Measurements from ENCODE around the gene FOXE1. TPM values are rescaled to one million over a fixed set of nuclear protein-coding genes. Genes with fewer than 3 reads are reported as not detected.

FOXE1 gene
- total RNA-seq, 1 donor from 2014 or later: not detected

DNA sequence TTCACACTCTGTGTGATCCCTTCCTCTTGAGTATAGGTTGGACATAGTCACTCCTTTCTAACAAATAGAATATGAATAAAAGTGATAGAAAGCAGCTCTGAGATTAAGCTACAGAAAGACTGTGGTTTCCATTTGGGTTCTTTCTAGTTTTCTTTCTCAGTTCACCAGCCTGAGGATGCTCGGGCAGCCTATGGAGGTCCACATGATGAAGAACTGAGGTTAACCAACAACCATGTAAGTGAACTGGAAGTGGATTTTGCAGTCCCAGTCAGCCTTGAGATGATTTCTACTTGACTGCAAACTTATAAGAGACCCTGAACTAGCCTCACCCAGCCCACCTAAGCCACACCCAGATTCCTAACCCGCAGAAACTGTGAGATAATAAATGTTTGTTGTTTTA lies 10.1 kb upstream of the FOXE1 start:
- H3K27me3 Mint-ChIP-seq (ENCODE audit: unreplicated experiment): peaks cover 56% of the 10 kb centered on the region

DNA sequence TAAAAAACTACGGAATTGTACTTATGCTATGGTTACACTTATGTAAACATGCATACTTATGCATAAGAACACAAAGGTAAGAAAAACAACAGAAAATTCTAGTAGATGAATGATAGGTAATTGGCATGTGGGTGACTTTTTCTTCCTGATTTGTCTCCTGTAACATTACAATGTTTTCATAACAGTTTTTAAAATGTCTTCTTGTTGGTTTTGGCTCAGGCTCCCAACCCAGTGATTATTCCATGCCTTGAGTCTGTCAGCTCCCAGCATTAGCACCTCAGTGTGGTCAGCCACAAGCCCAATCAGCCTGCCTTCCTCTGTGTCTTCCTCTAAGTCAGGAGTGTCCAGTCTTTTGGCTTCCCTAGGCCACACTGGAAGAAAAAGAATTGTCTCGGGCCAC lies 7.9 kb upstream of the FOXE1 start:
- Mint-ChIP-seq H3K27me3 (ENCODE audit: unreplicated experiment) (peaks cover 74% of the 10 kb centered on the region), H3K9me3 (ENCODE audit: unreplicated experiment) (no peaks in the 10 kb centered on the region), H3K4me1 (ENCODE audit: unreplicated experiment) (peaks cover 6% of the 10 kb centered on the region), H3K4me3 (ENCODE audit: unreplicated experiment) (no peak overlapping the region), H3K36me3 (ENCODE audit: unreplicated experiment) (no peaks in the 10 kb centered on the region), H3K27ac (ENCODE audit: unreplicated experiment) (no peak overlapping the region)
- no peak for DNase-seq (ENCODE audit: extremely low spot score, unreplicated experiment)
- TF ChIP-seq, protein P1, sequence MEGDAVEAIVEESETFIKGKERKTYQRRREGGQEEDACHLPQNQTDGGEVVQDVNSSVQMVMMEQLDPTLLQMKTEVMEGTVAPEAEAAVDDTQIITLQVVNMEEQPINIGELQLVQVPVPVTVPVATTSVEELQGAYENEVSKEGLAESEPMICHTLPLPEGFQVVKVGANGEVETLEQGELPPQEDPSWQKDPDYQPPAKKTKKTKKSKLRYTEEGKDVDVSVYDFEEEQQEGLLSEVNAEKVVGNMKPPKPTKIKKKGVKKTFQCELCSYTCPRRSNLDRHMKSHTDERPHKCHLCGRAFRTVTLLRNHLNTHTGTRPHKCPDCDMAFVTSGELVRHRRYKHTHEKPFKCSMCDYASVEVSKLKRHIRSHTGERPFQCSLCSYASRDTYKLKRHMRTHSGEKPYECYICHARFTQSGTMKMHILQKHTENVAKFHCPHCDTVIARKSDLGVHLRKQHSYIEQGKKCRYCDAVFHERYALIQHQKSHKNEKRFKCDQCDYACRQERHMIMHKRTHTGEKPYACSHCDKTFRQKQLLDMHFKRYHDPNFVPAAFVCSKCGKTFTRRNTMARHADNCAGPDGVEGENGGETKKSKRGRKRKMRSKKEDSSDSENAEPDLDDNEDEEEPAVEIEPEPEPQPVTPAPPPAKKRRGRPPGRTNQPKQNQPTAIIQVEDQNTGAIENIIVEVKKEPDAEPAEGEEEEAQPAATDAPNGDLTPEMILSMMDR (IDR thresholded peaks at IDR 0.05): no peak

More for the DNA sequence above, 10.1 kb upstream of the FOXE1 start:
- Mint-ChIP-seq H3K4me3 (ENCODE audit: unreplicated experiment) (no peak overlapping the region), H3K27ac (ENCODE audit: unreplicated experiment) (no peak overlapping the region), H3K9me3 (ENCODE audit: unreplicated experiment) (no peaks in the 10 kb centered on the region), H3K4me1 (ENCODE audit: unreplicated experiment) (peaks cover 2% of the 10 kb centered on the region), H3K36me3 (ENCODE audit: unreplicated experiment) (no peaks in the 10 kb centered on the region)
- TF ChIP-seq, protein P1 (IDR thresholded peaks at IDR 0.05): no peak
- DNase-seq (ENCODE audit: extremely low spot score, unreplicated experiment): no peak

DNA sequence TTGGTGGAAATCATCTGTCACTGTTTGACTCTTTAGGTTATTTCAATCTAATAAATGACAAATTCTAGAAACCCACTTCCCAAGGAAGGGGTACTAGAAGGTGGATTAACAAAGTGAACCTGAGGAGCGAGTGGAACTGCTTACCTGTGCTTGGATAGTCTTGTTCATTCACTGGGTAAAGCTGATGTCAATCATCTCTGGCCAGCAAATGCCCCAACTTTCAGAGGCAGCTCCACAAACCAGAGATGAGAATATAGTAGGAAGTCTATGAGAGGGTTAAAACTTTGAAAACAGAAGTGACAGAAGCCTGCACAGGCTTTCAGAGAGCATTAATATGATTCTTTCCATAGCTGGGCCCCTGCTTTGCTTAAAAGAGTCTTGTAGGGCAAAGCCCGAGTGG lies 7.3 kb upstream of the FOXE1 start:
- Mint-ChIP-seq H3K4me3 (ENCODE audit: unreplicated experiment) (no peak overlapping the region), H3K9me3 (ENCODE audit: unreplicated experiment) (no peaks in the 10 kb centered on the region), H3K4me1 (ENCODE audit: unreplicated experiment) (peaks cover 6% of the 10 kb centered on the region), H3K36me3 (ENCODE audit: unreplicated experiment) (no peaks in the 10 kb centered on the region), H3K27me3 (ENCODE audit: unreplicated experiment) (peaks cover 74% of the 10 kb centered on the region), H3K27ac (ENCODE audit: unreplicated experiment) (no peak overlapping the region)
- no peak for DNase-seq (ENCODE audit: extremely low spot score, unreplicated experiment)
- TF ChIP-seq, protein P1 (IDR thresholded peaks at IDR 0.05): no peak

DNA sequence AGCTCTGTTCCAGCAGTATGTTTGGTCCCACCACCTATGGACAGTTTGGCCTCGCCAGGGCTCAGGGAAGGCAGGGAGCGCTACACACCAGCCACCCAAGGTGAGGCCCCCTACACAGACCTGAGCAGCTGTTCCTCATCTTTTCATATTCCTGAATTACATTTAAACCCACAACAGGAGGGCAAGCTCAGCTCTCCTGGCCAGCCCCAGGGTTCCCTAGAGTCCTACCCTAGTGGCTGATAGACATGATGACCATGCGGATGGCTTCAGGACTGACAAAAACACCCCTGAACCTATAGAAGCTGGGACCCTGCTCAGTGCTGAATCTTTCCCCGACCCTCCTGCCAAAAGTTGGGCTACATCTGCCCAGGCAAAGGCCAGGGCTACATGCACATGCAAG lies 6.7 kb upstream of the FOXE1 start:
- TF ChIP-seq, protein P1 (IDR thresholded peaks at IDR 0.05): no peak
- no peak overlapping the region for H3K4me3 Mint-ChIP-seq (ENCODE audit: unreplicated experiment)
- H3K9me3 Mint-ChIP-seq (ENCODE audit: unreplicated experiment): no peaks in the 10 kb centered on the region
- H3K4me1 Mint-ChIP-seq (ENCODE audit: unreplicated experiment): peaks cover 6% of the 10 kb centered on the region
- peak; percentile 67 for DNase-seq (ENCODE audit: extremely low spot score, unreplicated experiment)
- no peak overlapping the region for H3K27ac Mint-ChIP-seq (ENCODE audit: unreplicated experiment)
- no peaks in the 10 kb centered on the region for H3K36me3 Mint-ChIP-seq (ENCODE audit: unreplicated experiment)
- peaks cover 74% of the 10 kb centered on the region for H3K27me3 Mint-ChIP-seq (ENCODE audit: unreplicated experiment)

DNA sequence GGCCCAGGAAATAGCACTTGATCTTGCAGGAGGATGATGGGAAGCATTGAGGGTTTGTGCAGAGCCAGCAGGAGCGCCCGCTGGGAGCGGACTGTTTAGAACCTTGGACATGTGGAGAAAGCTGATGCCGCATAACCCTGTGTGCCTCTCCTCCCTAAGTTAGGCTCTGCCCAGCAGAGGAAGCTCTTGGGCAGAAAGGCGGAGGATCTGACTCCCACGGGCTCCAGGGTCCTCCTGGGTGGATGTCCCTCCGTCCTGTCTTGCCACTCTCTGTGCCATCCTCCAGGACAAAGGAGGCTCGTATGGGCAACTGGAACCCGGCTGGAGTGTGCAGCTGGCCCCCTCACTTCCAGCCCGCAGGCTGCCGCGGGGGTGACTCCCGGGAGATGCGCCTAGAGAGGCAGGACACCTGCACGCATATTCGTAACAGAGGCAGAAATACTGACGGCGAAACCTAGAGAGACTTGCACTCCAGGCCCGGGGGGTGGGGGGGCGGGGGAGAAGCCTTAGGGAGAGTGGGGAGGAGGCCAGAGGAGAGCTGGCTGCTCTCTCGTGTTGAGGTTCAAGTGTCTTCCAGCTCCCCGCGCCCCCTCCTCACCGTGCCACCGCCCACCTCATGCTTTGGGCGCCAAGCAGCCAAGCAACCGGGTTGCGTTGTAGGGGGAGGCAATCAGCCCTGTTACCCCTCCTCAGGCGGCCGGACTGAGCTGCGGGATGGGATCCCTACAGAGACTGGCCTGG lies 5.4 kb upstream of the FOXE1 start:
- peak; percentile 78 for DNase-seq (ENCODE audit: extremely low spot score, unreplicated experiment)
- Mint-ChIP-seq H3K36me3 (ENCODE audit: unreplicated experiment) (no peaks in the 10 kb centered on the region), H3K4me1 (ENCODE audit: unreplicated experiment) (peaks cover 10% of the 10 kb centered on the region), H3K27ac (ENCODE audit: unreplicated experiment) (no peak overlapping the region), H3K4me3 (ENCODE audit: unreplicated experiment) (no peak overlapping the region), H3K27me3 (ENCODE audit: unreplicated experiment) (peaks cover 79% of the 10 kb centered on the region), H3K9me3 (ENCODE audit: unreplicated experiment) (no peaks in the 10 kb centered on the region)
- TF ChIP-seq, protein P1 (IDR thresholded peaks at IDR 0.05): no peak

Measured in osteocyte (in vitro differentiated cells).